Panc1 (cell line): ENCODE data around the gene AS3MT.

Source experiments
- CTCF ChIP-seq: fragments of 450-650 bp; IDR thresholded peaks from 2 replicates; pipeline ENCODE4 v1.5.1; 2017; ENCODE audit warnings: mild to moderate bottlenecking
- POLR2AphosphoS5 ChIP-seq: IDR thresholded peaks from 2 replicates; pipeline ENCODE4 v1.6.1; 2012; ENCODE audit warnings: mild to moderate bottlenecking, low read depth, low read length, moderate library complexity
- TCF7L2 ChIP-seq: IDR thresholded peaks from 2 replicates; pipeline ENCODE4 v1.6.1; 2011; ENCODE audit warnings: mild to moderate bottlenecking, low read depth, low read length, inconsistent platforms

- TF ChIP-seq CTCF (no peak), TCF7L2 (no peak), POLR2AphosphoS5 (no peak)
Measured at GRCh38 chr10:102941401-102941800, 72.1 kb downstream of the AS3MT start.
